Measurements from ENCODE around the gene NR3C2.

DNA sequence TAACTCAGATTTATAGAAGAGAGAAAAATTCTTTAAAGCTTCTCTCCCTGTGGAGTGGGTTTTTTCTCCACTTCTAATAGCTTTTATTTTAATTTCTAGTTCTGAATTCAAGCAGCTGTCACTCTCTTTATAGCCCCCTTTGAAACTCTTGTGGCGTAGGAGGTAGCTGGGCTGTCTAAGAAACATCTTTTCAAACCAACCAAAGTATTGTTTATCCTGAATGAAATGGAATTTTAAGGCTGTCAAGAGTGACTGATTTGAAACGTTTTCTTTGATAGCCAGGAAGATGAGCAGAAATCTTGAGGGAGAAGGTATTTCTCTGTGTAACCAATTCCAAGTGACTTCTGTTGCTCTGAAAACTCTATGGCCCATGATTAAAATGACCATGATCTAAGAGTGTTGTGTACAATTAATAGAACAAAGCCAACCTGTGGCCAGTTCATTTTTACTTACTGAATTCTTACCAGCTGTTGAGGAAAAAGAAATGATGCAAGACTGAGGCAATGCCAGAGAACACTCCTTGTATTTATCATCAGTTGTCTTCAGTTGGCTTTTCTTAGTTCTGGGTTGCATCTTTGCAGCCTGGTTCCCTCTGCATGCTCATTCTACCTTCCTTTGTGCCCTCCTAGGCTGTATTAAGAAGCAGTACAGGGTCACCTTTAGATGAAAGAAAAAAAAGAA is 411.9 kb downstream of the NR3C2 start:
- TF ChIP-seq, protein P1, sequence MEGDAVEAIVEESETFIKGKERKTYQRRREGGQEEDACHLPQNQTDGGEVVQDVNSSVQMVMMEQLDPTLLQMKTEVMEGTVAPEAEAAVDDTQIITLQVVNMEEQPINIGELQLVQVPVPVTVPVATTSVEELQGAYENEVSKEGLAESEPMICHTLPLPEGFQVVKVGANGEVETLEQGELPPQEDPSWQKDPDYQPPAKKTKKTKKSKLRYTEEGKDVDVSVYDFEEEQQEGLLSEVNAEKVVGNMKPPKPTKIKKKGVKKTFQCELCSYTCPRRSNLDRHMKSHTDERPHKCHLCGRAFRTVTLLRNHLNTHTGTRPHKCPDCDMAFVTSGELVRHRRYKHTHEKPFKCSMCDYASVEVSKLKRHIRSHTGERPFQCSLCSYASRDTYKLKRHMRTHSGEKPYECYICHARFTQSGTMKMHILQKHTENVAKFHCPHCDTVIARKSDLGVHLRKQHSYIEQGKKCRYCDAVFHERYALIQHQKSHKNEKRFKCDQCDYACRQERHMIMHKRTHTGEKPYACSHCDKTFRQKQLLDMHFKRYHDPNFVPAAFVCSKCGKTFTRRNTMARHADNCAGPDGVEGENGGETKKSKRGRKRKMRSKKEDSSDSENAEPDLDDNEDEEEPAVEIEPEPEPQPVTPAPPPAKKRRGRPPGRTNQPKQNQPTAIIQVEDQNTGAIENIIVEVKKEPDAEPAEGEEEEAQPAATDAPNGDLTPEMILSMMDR (IDR thresholded peaks at IDR 0.05), result no peak
- TF ChIP-seq EP300 (IDR thresholded peaks at IDR 0.05), result no peak

All from stomach (tissue), 4 donors.